HepG2 (cell line): Measurements from ENCODE around the gene GEMIN2. TPM values are rescaled to one million over a fixed set of nuclear protein-coding genes. Genes with fewer than 3 reads are reported as not detected.

Experiments used
- ARID5B ChIP-seq: IDR thresholded peaks from 2 replicates; pipeline ENCODE4 v1.4.0; 2020; ENCODE audit warnings: mild to moderate bottlenecking, missing genetic modification reagents
- BCL6 ChIP-seq: IDR thresholded peaks from 2 replicates; pipeline ENCODE4 v1.6.1; 2016; ENCODE audit warnings: missing genetic modification reagents, missing compliant biosample characterization
- ETV6 ChIP-seq: sonication (generic); formaldehyde crosslinking; conservative IDR thresholded peaks from 2 replicates; pipeline ENCODE4 v1.4.0; 2020; ENCODE audit warnings: missing genetic modification reagents
- EZH2 ChIP-seq: conservative IDR thresholded peaks from 2 replicates; pipeline ENCODE4 v1.6.1; 2012; ENCODE audit warnings: mild to moderate bottlenecking, low read depth, low read length, moderate library complexity
- KDM3A ChIP-seq: IDR thresholded peaks from 2 replicates; pipeline ENCODE4 v1.6.1; 2018; ENCODE audit warnings: low read depth, missing compliant biosample characterization
- KDM5A ChIP-seq: fragments of 200-600 bp; sonication (generic); IDR thresholded peaks from 2 replicates; pipeline ENCODE4 v1.7.0; 2018; ENCODE audit warnings: antibody characterized with exemption, mild to moderate bottlenecking, low read length, borderline replicate concordance
- MIXL1 ChIP-seq: IDR thresholded peaks from 2 replicates; pipeline ENCODE4 v1.6.1; 2016
- PAWR ChIP-seq: sonication (generic); formaldehyde crosslinking; IDR thresholded peaks from 2 replicates; pipeline ENCODE4 v1.4.0; 2020; ENCODE audit warnings: missing genetic modification reagents, mild to moderate bottlenecking, borderline replicate concordance
- SALL1 ChIP-seq: sonication (generic); formaldehyde crosslinking; IDR thresholded peaks from 2 replicates; pipeline ENCODE4 v1.8.0; 2022; ENCODE audit warnings: mild to moderate bottlenecking, missing genetic modification reagents
- SALL2 ChIP-seq: sonication (generic); formaldehyde crosslinking; IDR thresholded peaks from 2 replicates; pipeline ENCODE4 v1.8.1; 2023; ENCODE audit warnings: mild to moderate bottlenecking, missing genetic modification reagents, inconsistent platforms
- SMARCE1 ChIP-seq: fragments of 450-650 bp; IDR thresholded peaks from 2 replicates; pipeline ENCODE4 v1.6.1; 2017; ENCODE audit warnings: borderline replicate concordance
- SRSF4 ChIP-seq: fragments of 200-400 bp; formaldehyde crosslinking; IDR thresholded peaks from one replicate; pipeline ENCODE4 v1.6.1; 2018; ENCODE audit warnings: mild to moderate bottlenecking, low read depth, low read length, moderate library complexity; ENCODE audit not compliant: poor library complexity, severe bottlenecking
- TBX3 ChIP-seq: fragments of 450-650 bp; IDR thresholded peaks from 2 replicates; pipeline ENCODE4 v1.6.1; 2017; ENCODE audit warnings: antibody characterized with exemption, mild to moderate bottlenecking, inconsistent platforms, borderline replicate concordance
- TMF1 ChIP-seq: sonication (generic); formaldehyde crosslinking; IDR thresholded peaks from 2 replicates; pipeline ENCODE4 v1.8.1; 2022; ENCODE audit warnings: low read depth, missing genetic modification reagents
- ZFP36 ChIP-seq: fragments of 150-350 bp; IDR thresholded peaks from 2 replicates; pipeline ENCODE4 v1.6.1; 2018; ENCODE audit warnings: borderline replicate concordance, low read length, low read depth; ENCODE audit not compliant: partially characterized antibody
- ZNF530 ChIP-seq: sonication (generic); formaldehyde crosslinking; IDR thresholded peaks from 2 replicates; pipeline ENCODE4 v1.5.0; 2020; ENCODE audit warnings: low read depth, mild to moderate bottlenecking, missing genetic modification reagents
- ZNF546 ChIP-seq: sonication (generic); formaldehyde crosslinking; conservative IDR thresholded peaks from 2 replicates; pipeline ENCODE4 v1.8.1; 2023; ENCODE audit warnings: mild to moderate bottlenecking, missing genetic modification reagents
- polyA plus RNA-seq, 8 experiments: library from polyadenylated mRNA; depleted of rRNA in 3 of 8; stranded (reverse) in 7 of 8; unstranded in 1 of 8; fragments of >200 nt; fragmentation: Illumina TruSeq in 4 of 8; extraction: Trizol in 4 of 8; gene quantifications; 2 replicates each; pipeline versions ENCODE4 v1.2.1 to v1.2.3, GENCODE V29; 2011 to 2016; ENCODE audit warnings: low read depth in 4 of 8, missing spikeins in 1 of 8, mixed read lengths in 1 of 8; ENCODE audit not compliant: insufficient read depth in 1 of 8
- total RNA-seq, 5 experiments: library from RNA; depleted of rRNA; stranded (reverse); fragments of >200 nt; fragmentation: Illumina TruSeq; extraction: Trizol; gene quantifications; 2 replicates each; pipeline ENCODE4 v1.2.3, GENCODE V29; 2016; ENCODE audit warnings: low read depth in 1 of 5
- TF ChIP-seq, protein P1 (sequence below): sonication (generic); formaldehyde crosslinking; IDR thresholded peaks from 2 replicates; pipeline ENCODE4 v1.4.0; 2020; ENCODE audit warnings: missing genetic modification reagents
- TF ChIP-seq, protein P2 (sequence below): fragments of 450-650 bp; IDR thresholded peaks from 2 replicates; pipeline ENCODE4 v1.6.1; 2017
- TF ChIP-seq, protein P3 (sequence below): sonication (generic); formaldehyde crosslinking; IDR thresholded peaks from 2 replicates; pipeline ENCODE4 v1.8.0; 2022; ENCODE audit warnings: missing genetic modification reagents, low read depth, mild to moderate bottlenecking, borderline replicate concordance

The GEMIN2 gene
- total and polyA plus RNA-seq, 2 of the 13 experiments (the other 11 are each of a cell fraction or from before 2014, with no cell fraction given), result 54.8 to 110 TPM

DNA sequence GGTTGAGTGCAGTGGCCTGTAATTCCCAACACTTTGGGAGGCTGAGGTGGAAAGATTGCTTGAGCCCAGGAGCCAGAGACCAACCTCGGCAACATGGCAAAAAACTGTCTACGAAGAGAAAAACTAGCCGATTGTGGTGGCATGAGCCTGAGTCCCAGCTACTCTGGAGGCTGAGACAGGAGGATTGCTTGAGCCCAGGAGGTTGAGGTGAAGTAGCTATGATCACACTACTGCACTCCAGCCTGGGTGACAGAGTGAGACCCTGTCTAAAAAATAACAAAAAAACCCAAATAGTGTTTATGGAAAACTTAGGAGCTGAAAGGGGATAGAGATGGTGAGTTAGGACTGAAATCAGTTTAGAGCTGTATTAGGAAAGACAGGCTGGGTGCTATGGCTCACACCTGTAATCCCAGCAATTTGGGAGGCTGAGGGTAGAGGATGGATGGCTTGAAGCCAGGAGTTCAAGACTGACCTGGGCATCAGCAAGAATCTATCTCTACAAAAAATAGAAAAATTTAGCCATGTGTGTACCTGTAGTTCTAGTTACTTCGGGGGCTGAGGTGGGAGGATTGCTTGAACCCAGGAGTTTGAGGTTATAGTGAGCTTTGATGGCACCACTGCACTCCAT, 70.6 kb downstream of the GEMIN2 start (continued):
- no peak for TF ChIP-seq ZFP36
- TF ChIP-seq SALL1 (CRISPR knock-in tag), result no peak
- TF ChIP-seq ARID5B (CRISPR knock-in tag), result 0 out of 2 replicates have a peak, but pooled peaks have one; percentile 18
- no peak for TF ChIP-seq ZNF530 (CRISPR knock-in tag)
- no peak for TF ChIP-seq SMARCE1
- no peak; the same call in none of the 2 replicates for TF ChIP-seq ETV6
- no peak for TF ChIP-seq BCL6
- TF ChIP-seq SRSF4, result no peak
- no peak for TF ChIP-seq TMF1 (CRISPR knock-in tag)
- TF ChIP-seq, protein P1, sequence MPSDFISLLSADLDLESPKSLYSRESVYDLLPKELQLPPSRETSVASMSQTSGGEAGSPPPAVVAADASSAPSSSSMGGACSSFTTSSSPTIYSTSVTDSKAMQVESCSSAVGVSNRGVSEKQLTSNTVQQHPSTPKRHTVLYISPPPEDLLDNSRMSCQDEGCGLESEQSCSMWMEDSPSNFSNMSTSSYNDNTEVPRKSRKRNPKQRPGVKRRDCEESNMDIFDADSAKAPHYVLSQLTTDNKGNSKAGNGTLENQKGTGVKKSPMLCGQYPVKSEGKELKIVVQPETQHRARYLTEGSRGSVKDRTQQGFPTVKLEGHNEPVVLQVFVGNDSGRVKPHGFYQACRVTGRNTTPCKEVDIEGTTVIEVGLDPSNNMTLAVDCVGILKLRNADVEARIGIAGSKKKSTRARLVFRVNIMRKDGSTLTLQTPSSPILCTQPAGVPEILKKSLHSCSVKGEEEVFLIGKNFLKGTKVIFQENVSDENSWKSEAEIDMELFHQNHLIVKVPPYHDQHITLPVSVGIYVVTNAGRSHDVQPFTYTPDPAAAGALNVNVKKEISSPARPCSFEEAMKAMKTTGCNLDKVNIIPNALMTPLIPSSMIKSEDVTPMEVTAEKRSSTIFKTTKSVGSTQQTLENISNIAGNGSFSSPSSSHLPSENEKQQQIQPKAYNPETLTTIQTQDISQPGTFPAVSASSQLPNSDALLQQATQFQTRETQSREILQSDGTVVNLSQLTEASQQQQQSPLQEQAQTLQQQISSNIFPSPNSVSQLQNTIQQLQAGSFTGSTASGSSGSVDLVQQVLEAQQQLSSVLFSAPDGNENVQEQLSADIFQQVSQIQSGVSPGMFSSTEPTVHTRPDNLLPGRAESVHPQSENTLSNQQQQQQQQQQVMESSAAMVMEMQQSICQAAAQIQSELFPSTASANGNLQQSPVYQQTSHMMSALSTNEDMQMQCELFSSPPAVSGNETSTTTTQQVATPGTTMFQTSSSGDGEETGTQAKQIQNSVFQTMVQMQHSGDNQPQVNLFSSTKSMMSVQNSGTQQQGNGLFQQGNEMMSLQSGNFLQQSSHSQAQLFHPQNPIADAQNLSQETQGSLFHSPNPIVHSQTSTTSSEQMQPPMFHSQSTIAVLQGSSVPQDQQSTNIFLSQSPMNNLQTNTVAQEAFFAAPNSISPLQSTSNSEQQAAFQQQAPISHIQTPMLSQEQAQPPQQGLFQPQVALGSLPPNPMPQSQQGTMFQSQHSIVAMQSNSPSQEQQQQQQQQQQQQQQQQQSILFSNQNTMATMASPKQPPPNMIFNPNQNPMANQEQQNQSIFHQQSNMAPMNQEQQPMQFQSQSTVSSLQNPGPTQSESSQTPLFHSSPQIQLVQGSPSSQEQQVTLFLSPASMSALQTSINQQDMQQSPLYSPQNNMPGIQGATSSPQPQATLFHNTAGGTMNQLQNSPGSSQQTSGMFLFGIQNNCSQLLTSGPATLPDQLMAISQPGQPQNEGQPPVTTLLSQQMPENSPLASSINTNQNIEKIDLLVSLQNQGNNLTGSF (CRISPR knock-in tag), result no peak
- TF ChIP-seq TBX3, result no peak
- TF ChIP-seq ZNF546 (CRISPR knock-in tag), result no peak
- TF ChIP-seq, protein P2, sequence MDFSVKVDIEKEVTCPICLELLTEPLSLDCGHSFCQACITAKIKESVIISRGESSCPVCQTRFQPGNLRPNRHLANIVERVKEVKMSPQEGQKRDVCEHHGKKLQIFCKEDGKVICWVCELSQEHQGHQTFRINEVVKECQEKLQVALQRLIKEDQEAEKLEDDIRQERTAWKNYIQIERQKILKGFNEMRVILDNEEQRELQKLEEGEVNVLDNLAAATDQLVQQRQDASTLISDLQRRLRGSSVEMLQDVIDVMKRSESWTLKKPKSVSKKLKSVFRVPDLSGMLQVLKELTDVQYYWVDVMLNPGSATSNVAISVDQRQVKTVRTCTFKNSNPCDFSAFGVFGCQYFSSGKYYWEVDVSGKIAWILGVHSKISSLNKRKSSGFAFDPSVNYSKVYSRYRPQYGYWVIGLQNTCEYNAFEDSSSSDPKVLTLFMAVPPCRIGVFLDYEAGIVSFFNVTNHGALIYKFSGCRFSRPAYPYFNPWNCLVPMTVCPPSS, result no peak
- TF ChIP-seq, protein P3, sequence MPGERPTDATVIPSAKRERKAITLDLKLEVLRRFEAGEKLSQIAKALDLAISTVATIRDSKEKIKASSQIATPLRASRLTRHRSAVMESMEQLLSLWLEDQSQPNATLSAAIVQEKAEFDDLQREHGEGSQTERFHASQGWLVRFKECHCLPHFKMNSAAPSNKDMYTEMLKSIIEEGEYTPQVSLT, result no peak
- TF ChIP-seq PAWR (CRISPR knock-in tag), result no peak
- no peak for TF ChIP-seq KDM5A
- TF ChIP-seq SALL2, result 0 out of 2 replicates have a peak, but pooled peaks have one; percentile 36
- TF ChIP-seq KDM3A, result peak; percentile 54; the same call in 1 of the 2 replicates
- TF ChIP-seq MIXL1 (CRISPR knock-in tag), result no peak
- no peak for TF ChIP-seq EZH2
